NB4 (cell line): ENCODE results near the gene IRF2BP1.

Source experiments
- MYC ChIP-seq: IDR thresholded peaks from 2 replicates; pipeline ENCODE4 v1.6.1; 2011; ENCODE audit warnings: low read depth, low read length
- TF ChIP-seq, protein P1 (sequence below): IDR thresholded peaks from one replicate; pipeline ENCODE4 v1.5.1; 2012; ENCODE audit warnings: low read depth, low read length

DNA sequence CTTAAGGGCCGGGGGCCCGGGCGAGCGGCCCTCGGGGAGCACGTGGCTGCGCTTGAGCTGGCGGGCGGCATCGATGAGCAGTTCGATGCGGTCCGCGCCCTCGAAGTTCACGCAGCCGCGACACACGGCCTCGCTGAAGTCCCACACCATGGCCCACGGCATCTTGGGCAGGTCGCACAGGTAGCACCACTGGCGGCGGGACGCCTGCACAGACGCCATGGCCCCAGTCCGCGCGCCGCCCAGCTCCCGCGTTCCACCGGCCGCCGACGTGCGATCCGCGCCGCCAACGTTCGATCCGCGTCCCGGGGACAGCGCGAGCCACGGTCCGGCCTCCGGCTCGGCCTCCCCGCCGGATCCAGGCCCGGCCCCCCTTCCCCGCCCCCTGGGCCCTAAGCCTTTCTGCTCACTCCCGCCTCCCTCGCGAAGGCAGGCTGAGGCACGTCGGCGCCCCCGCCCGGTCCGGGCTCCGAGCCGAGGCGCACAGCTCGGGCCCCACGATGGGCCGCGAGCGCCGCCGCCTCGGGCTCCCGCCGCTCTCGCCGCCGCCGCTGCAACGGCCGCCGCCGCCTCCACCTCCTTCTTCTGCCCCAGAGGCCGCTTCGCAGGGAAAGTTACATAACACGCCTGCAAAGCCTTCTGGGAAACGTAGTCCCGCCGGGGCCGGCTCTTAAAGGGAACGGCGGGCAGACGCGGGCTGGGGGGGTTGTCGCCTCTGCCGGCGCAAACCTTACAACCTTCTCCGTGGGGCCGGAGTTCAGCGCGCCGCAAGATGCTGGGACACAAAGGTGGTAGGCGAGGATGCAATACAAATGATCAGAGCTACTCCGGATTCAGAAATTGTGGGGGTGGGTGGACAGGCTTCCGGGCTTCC, at the start of gene IRF2BP1:
- peak; percentile 73 for TF ChIP-seq MYC
- TF ChIP-seq, protein P1, sequence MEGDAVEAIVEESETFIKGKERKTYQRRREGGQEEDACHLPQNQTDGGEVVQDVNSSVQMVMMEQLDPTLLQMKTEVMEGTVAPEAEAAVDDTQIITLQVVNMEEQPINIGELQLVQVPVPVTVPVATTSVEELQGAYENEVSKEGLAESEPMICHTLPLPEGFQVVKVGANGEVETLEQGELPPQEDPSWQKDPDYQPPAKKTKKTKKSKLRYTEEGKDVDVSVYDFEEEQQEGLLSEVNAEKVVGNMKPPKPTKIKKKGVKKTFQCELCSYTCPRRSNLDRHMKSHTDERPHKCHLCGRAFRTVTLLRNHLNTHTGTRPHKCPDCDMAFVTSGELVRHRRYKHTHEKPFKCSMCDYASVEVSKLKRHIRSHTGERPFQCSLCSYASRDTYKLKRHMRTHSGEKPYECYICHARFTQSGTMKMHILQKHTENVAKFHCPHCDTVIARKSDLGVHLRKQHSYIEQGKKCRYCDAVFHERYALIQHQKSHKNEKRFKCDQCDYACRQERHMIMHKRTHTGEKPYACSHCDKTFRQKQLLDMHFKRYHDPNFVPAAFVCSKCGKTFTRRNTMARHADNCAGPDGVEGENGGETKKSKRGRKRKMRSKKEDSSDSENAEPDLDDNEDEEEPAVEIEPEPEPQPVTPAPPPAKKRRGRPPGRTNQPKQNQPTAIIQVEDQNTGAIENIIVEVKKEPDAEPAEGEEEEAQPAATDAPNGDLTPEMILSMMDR: no peak
